Measurements from ENCODE around the gene CCDC117. TPM values are rescaled to one million over a fixed set of nuclear protein-coding genes. Genes with fewer than 3 reads are reported as not detected.
A peak's percentile ranks its signal among the peaks of the same experiment; 100 is the strongest.

Gene CCDC117
- total RNA-seq (10 to 100 TPM; 14.9 to 24.7 (median 22.8) TPM), polyA plus RNA-seq (10 to 100 TPM; 11.7 to 34.2 TPM)
- long read RNA-seq, donor 1, partial matches to known transcripts: 5 of 16 reads
- long read RNA-seq, donor 1, other reads (novel, unspliced or antisense): 8 of 16 reads
- long read RNA-seq, donor 2, transcript CCDC117-201 (5 exons, 3,985 nt): major isoform, 51 of 55 reads
- long read RNA-seq, donor 2, partial matches to known transcripts: 0 of 55 reads
- long read RNA-seq, donor 2, other reads (novel, unspliced or antisense): 0 of 55 reads
- long read RNA-seq, donor 3, transcript CCDC117-201 (5 exons, 3,985 nt): major isoform, 39 of 45 reads
- long read RNA-seq, donor 3, partial matches to known transcripts: 4 of 45 reads
- long read RNA-seq, donor 3, other reads (novel, unspliced or antisense): 2 of 45 reads

- Histone ChIP-seq H3K36me3 (no peaks in the 10 kb centered on the region), H3K9me3 (no peaks in the 10 kb centered on the region), H3K4me1 (ENCODE audit: insufficient read depth) (no peaks in the 10 kb centered on the region), H3K4me3 (peak within 1 kb of the TSS; percentile 84), H3K27ac (peak within 1 kb of the TSS; percentile 99), H3K27me3 (no peaks in the 10 kb centered on the region)
- peak; percentile 93 to 95 (median 94) for DNase-seq
- peak in 2 of 3 donors; percentile 48 to 61 for TF ChIP-seq CTCF (IDR thresholded peaks at IDR 0.05)
- peak; percentile 78 for TF ChIP-seq POLR2A (IDR thresholded peaks at IDR 0.05)
- TF ChIP-seq EP300 (IDR thresholded peaks at IDR 0.05): no peak
- intact Hi-C loops (cut with DNase I): no loop called here
- WGBS, 3 donors: 0 to 1% (median 0%) methylated on average over 34 to 92 of the region's 92 CpGs
Observed at GRCh38 chr22:28772633-28773460, at the start of gene CCDC117. Gene CCDC117 (plus strand): TSS chr22:28772695. CDS start chr22:28772850, 155 bp downstream.

GRCh38 chr22:28728002-28728401, 44.5 kb upstream of the CCDC117 start:
- Histone ChIP-seq H3K4me3 (no peak overlapping the region), H3K36me3 (no peaks in the 10 kb centered on the region), H3K27ac (no peak overlapping the region), H3K4me1 (ENCODE audit: insufficient read depth) (no peaks in the 10 kb centered on the region), H3K27me3 (no peaks in the 10 kb centered on the region), H3K9me3 (no peaks in the 10 kb centered on the region)
- 93 to 100% (median 96%) methylated on average over 1 of the region's 1 CpG for whole genome bisulfite sequencing, 3 donors
- intact Hi-C loops (cut with DNase I): no loop called here
- TF ChIP-seq CTCF (IDR thresholded peaks at IDR 0.05) (no peak), POLR2A (IDR thresholded peaks at IDR 0.05) (no peak), EP300 (IDR thresholded peaks at IDR 0.05) (no peak)
- no peak for DNase-seq

- TF ChIP-seq POLR2A (IDR thresholded peaks at IDR 0.05) (no peak), EP300 (IDR thresholded peaks at IDR 0.05) (no peak), CTCF (IDR thresholded peaks at IDR 0.05) (no peak)
- DNase-seq: no peak
- H3K27ac ChIP-seq: no peak overlapping the region
- H3K27me3 ChIP-seq: no peaks in the 10 kb centered on the region
- intact Hi-C loops (cut with DNase I): no loop called here
- H3K36me3 ChIP-seq: no peaks in the 10 kb centered on the region
- H3K4me3 ChIP-seq: no peak overlapping the region
- H3K9me3 ChIP-seq: no peaks in the 10 kb centered on the region
- no peaks in the 10 kb centered on the region for H3K4me1 ChIP-seq (ENCODE audit: insufficient read depth)
- 94 to 95% (median 94%) methylated on average over 10 of the region's 10 CpGs for WGBS, 3 donors
Observed at GRCh38 chr22:28728621-28729313, 43.7 kb upstream of the CCDC117 start.

- 85 to 96% (median 90%) methylated on average over 3 of the region's 3 CpGs for WGBS, 3 donors
- Histone ChIP-seq H3K27ac (no peak overlapping the region), H3K4me3 (no peak overlapping the region), H3K4me1 (ENCODE audit: insufficient read depth) (no peaks in the 10 kb centered on the region), H3K36me3 (no peaks in the 10 kb centered on the region), H3K27me3 (no peaks in the 10 kb centered on the region), H3K9me3 (no peaks in the 10 kb centered on the region)
- TF ChIP-seq POLR2A (IDR thresholded peaks at IDR 0.05) (no peak), EP300 (IDR thresholded peaks at IDR 0.05) (no peak), CTCF (IDR thresholded peaks at IDR 0.05) (no peak)
- intact Hi-C loops (cut with DNase I): no loop called here
- no peak for DNase-seq
Observed at GRCh38 chr22:28730179-28730578, 42.3 kb upstream of the CCDC117 start.
